Measurements from ENCODE around the gene SH3BP5L.

The SH3BP5L gene

DNA sequence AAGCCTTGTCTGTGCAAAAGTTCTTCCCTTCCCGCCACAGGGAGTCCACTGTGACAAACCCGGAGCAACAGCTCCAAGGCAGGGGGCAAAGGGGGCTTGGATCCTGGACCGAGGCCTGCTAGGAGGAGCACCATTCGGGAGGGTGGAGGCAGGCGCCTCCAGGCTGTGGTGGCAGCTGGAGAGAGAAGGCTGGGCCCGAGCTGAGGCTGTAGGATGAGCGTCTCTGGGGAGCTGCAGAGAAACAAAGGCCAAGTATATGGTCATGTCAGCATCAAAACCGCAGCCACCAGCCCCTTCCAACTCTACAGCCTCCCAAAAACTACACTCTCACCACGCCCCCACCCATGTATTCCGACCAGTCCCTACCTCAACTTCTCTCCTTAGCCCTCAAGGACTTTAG lies 579 bp downstream of the SH3BP5L start:
- DNase-seq: no peak

DNA sequence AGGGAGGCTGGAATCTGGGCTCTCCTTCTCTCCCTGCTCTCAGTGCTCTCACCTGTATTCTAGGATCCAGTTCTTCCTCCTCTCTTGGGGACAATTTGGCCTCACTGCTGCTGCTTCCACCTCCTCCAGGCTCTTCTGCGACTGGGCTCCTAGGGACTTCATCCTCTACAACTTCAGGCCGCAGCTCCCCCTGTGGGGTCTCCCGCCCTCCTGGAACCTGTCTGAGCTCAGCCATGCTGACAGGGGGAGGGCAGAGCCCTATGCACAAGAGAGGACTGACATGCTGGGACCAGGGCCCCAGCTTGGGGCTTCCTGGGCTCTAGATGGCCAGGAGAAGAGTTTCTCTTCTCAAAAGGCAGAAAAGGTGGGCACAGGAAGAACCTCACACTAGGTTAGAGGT lies 1.0 kb downstream of the SH3BP5L start:
- no peak for DNase-seq

DNA sequence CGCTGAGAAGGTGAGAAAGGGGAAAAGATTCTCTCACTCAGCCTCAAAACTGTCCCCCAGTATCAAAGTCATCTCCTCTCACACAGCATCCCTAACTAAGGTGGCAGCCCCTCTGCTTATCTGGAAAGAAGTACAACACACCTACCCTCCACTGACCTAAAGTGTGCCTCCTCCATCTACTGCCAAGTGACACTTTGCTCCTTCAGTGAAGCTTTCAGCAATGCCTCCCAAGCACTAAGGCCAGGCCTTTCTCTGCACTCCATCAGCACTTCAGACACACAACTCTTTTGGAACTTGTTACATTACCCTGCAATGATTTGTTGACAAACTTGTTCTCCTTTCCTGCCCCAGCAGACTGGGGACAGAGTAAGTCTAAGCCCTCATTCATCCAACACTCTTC lies 1.4 kb downstream of the SH3BP5L start:
- DNase-seq: no peak

DNA sequence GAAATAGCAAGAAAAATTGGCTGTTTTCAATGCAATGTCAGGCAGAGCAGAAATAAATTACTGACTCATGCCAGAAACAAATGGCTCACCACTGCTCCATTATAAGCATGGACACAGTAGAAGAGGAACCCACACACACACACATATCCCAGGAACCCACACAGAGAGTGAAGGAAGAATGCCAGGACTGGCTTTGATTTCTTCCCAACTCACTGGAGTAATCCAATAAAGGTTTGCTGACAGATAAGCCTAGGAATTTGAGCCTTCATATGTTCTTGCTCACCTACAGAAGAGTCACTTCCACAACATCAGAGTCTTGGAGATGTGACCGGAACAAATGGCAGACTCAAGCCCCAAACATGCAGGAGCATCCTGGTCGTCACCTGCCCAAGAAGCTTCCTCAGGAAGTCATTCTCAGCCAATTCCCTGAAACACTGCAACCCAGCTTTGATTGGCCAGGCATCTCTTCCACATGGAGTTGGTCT lies 2.2 kb downstream of the SH3BP5L start:
- no peak for DNase-seq

DNA sequence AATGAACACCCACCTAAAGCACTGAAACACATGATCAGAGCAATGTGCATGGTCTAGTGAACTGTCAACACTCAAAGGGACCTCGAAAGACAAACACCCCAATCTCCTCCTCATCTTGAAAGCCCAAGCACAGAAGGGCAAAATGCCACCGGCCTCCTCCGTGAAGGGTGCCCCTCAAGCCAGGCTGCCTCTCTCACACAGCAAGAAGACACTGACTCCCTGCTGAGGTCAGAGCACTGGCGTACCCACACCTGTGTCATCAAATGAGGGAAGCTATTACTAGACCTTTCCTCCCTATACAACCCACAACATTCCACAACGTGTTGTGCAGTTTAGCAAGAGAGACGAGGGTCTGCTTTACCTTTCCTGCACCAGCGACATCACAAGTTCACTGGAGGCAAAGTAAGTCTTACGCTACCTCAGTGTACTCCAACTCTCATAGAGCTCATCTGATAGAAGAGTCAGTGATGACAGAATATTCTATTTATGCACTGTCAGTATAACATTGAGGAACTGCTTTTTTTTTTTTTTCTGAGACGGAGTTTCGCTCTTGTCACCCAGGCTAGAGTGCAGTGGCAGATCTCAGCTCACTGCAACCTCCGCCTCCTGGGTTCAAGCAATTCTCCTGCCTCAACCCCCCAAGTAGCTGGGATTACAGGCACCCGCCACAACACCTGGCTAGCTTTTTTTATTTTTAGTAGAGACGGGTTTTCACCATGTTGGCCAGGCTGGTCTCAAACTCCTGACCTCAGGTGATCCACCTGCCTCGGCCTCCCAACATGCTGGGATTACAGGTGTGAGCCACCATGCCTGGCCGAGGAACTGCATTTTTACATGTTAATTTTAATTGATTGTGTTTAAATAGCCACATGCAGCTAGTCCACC lies 3.3 kb downstream of the SH3BP5L start:
- no peak for DNase-seq

DNA sequence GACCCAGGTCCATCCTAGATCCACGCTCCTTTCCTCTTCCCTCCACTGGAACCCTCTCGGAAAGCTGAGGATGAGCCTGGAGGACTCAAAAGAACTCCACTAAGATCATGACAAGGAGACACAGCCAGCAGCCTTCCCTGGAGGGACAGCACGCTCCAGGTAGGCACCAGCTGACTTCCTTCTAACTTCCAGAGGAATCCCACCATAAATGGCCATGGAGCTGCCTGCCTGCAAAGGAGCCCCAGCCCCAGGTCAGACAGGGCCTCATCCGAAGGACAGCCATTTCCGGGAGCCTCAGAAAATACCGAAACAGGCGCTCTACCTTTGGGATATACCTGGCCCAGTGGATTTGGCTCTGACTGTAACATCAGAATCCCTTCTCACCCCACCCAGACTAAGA lies 4.1 kb downstream of the SH3BP5L start:
- DNase-seq: no peak

DNA sequence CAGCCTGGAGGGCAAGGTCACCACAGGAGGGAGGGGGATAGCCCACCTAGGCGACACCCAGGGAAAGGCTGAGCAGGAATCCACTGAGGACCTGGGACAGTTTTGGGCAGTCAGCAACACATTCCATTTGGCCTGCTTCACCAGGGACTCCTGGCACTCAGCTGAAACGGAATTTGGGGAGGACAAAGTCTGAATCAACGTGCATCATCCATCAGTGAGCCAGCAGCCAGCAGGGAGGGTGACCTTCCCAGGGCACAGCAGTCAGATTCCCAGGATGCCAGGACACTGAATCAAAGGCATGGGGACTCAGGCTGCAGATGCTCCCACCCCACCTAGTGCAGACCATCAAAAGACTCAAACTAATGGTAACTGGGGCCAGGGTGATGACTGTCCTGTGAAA lies 4.6 kb downstream of the SH3BP5L start:
- DNase-seq: no peak

DNA sequence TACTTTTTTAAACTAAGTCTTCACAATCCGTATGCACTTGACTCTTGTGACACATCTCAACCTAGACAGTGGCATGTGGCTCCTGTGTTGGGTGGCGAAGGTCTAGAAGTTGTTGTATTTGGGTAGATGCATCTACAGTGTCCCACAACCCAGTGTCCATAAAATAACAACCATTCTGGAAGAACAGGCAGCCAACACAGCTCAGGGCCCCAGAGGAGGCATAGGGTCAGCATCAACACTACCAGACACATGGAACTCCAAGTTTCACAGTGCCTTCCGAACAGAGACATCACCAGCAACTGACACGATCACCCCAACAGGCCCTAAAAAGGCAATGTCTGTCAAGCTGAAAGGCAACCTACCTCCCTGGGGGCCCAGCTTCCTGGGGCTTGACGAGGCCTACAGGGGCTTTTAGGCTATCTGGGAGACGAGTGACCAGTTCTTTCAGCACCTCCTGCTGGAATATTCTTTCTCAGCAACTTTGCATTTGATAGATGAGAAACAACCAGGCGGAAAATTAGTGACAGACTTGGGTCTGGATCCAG lies 5.6 kb downstream of the SH3BP5L start:
- DNase-seq: no peak

DNA sequence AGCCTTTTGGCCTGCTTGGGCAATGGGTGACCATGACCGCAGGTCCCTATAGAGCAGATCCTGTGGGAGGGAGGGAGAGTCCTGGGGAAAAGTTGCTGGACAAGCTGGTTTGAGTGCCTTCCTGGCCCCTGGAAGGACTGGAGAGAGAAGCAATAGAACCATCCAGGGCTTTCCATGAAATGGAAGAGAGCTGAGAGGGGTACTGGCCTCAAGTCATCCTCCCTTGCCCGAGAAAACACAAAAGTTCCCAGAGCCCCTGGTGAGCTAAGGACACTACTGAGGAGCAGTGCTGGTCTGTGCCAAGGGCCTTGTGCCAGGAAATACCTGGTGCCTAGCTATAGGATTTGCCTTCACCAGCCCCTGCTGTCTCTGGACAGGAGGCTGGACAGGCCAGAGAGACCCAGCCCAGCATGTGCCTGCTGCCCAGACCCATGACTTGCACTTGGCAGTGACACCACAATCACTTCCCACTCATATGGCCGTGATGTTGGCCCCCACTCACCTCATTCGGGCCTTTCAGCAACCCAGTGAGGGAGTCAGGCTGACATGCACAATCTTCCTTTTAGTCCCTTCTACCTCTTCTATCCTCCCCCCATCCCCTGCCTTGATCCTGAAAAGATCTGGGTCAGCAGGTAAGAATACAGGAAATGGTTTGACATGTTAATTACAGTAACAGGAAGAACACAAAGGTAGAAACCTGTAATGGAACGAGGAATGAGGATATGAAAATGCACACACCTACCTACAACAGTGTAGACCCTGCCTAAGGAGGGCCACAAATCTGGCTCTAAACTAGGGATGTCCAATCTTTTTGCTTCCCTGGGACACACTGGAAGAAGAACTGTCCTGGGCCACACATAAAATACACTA lies 7.0 kb downstream of the SH3BP5L start:
- no peak for DNase-seq

DNA sequence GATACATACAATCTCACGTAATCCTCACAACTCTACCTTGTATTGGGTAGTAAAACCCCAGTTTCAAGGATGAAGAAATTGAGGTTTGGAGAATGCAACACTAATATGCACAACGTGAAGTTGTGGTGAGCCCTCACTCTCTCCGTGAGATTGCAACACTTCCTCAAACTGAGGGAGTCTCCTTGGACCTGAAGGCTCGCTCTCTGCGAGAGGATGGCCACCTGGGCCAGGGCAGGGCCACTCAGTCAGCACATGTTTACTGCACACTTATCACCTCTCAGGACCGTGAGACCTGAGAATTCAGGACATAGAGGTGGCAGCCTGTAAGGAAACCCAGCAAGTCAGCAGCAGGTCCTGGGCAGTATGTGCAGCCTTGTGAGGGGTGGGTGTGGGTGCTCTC lies 8.7 kb downstream of the SH3BP5L start:
- peak; percentile 44 for DNase-seq

DNA sequence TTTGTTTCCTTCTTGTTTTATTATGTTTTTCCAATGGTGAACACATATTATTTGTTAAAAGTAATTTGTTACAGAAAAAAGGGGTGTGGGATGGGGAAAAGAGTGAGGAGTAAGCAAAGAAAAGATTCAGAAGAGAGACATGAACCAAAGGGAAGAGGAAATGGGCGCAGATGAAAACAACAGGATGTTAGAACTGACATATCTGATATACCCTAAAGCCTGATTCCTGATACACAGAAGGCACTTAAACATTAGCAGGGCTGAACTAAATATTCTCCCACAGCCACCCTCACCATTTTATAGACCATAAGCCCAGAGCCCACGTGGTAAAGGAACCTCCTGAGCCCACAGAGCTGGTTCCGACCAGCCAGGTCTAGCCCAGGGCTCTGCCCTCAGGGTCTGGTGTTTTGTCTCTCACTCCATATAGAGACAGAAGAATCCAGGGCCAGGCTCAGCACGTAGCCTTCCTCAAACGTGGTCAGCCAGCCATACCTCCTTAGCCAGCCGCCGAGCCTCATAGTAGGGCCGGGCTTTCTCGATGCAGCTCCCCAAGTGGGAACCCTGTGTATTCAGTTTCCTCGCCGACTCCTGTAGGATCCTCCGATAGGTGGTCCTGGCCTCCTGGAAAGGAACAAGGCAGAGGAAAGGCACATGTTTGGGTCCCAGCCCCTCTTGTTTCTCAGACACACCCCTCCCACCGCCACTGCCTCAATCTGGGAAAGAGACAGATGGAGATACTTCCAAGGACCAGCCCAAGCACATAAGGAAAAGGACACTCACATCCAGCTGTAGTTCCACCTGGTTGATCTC lies 9.5 kb downstream of the SH3BP5L start:
- no peak for DNase-seq

DNA sequence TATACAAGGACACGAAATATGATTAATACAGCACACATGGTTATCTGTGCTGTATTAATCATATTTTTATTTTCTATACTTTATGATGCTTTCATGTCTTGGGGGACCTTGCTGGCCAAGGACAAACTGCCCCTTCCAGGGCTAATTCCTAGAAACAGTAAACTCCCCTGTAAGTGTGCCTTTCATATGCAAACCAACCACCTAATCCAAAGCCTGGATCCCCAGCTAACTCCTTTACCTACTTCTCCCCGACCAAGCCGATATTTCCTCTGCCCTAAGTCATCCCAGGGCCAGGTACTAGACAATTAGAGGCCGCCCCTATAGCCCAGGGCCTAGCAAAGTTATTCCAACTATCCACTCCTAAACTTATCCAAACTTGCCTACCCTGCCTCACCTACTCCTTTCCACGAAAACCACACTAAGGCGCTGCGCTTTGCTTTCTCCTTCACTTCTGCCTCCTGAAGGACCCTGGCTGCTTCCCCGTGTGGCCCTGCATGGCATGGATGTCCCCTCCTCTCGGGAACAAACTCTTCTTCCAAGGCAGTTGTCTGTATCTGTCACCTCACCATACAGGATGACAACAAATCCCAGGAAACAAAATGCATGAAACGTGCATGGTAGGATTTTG lies 10.2 kb downstream of the SH3BP5L start:
- DNase-seq: no peak

DNA sequence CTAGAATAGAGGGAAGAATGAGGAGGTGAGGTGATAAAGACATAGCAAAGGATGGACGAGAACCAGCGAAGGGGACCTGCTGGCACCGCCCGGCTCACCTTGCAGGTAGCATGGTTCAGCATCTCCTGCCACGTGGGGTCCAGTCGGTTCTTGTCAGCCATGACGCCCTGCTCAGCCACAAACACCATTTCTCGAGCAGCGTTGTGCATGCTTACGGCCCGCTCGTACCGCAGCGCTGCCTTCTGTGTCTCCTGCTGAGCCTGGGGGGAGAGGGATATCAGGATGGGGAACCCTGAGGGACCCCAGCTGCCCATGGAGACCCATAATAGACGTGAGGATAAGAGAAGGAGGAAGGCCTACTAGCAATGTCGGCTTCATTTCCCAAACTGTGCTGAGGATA lies 11.4 kb downstream of the SH3BP5L start:
- DNase-seq: no peak

DNA sequence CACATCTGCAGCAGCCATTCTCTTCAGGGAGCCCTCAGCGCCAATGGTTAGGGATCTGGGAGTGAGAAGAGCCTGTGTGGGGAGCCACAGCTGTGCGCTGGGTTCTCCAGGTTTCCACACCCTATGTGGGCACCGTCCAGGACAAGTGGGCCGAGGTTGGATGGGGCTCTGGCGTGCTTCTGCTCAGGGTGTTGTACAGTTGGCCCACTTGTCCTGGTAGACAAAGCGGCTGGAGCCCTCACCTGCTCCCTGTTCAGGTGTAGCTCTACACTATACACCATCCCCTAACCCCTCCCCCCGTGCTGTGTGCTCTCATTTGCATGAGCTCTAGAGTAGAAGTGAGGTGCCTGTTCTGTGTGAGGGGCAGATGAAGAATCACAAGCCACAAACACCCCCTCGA lies 12.2 kb downstream of the SH3BP5L start:
- no peak for DNase-seq

DNA sequence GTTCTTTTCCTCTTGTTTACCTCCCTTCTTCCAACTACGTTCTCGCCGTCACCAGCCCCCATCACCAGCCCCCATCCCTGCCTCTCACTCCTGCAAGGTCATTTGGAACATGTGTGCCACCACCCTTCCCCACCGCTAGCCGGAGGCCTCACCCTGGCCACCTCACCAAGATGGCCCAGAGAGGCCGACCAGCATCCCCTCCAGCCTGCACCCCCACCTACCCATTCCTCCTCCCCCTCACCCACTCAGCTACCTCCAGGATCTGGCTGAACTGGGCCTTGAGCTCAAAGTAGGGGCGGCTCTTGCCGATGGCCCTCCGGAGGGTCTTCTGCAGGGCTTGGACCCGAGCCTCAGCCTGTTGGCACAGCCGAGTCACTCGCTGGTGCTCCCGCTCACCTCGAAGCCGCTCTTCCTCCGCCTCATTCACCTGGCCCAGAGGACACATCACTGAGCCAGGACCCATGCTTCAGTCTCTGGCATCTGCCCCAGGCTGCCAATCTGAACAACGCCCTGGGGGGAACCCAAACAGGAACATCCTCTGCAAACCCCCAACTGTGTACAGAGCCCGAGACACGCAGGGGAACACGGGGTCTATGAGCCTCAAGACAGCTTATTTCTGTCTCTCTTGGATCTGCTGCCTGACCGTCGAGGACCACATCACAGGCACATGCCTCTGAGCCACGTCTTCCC lies 12.8 kb downstream of the SH3BP5L start:
- DNase-seq: no peak

DNA sequence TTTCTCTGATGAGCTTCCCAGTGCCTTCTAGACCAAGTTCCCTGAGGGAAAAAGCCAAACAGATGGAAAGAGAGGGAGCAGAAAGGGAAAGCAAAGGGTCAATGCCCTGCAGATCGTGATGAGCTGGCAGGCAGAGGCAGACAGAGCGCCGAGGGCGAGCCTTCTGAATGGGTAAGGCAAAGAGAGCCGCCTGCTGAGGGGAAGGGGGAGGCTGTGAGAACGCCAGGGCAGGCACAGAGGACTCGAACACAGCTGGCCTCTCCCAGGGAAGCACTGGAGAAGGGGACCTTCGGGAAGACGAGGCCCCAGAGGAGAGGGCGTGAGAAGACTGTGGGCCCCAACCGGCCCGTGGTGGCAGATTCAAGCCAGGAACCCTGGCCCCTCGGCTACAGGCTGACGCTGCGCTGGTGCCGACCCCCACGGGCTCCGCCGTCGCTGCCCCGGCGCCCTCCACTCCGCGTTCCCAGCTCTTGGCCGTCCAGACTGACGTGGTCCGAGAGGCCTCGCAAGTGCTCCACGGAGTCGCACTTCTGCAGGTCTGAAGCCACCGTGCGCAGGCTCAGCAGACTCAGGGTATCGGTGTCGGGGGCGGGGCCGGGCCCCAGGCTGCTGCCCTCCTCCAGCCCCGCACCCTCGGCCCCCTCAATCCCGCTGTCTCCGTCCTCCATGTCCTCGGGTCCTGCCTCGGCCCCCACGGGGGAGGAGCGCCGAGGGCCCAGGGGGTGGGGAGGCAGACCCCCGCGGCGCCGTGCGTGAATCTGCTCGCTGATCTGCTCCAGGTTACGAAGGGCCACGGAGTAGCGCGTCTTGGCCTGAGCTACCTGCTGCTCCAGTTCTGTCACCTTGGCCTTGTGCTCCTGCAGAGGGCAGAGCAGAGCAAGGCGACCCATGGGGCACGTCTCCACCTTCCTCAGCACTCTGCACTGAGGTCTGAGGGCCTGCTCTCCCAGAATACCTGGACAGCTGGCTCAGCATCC lies 13.9 kb downstream of the SH3BP5L start:
- no peak for DNase-seq

DNA sequence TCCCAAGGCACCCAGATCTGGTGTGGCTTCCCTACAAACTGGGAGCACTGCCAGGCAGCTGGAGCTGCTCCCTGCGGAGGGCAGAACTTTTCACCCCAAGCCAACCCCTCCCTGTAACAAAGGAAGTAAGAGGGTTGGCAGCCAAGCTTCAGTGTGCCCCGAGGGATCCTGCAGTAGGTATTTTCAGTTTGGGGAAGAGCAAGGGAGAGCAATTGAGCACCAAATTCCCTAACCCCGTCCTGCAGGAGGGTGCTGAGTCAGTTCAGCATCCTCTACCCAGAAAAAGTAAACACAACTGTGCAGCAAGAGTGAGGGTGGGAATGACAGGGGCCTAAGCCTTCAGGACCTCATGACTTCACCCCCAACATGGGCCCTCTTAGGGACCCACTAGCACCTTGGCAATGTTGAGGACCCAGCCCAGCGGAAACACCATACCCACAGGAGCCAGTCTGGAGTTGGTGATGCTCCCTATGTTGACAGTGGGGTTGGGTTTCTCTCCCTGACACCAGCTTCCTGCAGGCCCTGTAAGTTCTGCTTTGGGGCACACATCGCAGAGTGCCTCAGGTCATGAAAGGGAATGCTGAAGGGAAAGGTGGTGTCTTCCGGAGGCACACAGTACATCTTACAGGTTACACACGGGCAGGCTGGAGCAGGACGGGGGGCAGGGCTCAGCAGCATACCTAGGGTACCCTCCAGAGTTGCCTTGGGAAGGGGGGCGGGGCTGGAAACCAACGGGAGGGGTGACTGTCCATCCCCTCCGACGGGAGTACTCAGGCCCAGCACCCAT lies 14.8 kb downstream of the SH3BP5L start:
- DNase-seq: no peak

DNA sequence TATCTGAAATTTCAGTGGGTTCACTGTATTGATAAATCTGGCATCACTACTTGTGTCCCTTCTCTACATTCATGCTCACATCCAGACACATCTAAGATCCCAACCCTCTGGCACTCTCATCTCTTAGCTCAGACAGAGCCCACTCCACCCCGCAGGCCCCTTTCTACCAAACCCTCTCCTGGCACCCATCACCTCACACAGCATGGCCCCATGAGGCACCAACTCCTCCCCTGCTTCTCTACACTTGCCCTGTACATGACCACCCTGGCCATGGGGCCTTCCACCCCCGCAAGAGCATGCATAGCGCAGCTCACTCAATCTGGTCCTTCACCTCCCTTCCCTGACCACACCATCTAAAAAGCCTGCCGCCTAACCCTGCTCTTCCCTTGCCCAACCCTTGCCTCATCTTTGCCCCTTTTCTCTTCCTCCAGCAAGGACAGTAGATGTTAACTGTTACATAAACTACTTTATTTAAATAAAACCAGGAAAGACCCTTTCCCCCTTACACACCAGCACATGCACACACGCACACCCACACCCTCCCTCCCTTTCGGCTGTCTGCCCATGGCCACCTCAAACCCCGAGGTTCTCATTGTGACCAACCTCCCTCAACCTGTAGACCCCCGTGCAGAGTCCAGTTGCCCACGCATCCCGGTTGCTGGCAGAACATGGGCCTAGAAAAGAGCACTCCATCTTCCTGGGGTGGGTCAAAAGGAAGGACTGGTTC lies 15.6 kb downstream of the SH3BP5L start:
- no peak for DNase-seq

DNA sequence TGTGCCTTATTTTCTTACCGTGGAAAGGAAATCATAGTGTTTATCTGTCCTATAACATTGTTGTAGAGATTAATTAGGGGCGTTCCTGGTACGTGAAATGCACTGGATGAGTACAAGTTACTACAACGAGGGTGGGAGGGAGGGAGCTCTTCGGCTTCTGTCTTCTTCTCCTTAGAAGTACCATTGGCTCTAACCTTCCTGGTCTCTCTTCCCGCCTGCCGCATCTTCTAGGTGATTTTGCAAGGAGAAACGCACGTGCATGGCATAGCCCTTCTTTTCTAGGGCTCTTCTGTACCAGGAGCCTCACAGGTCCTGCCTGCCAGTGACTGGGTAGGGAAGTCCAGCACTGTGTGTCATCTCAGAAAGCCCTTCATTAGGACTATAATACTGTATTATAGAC lies 16.8 kb downstream of the SH3BP5L start:
- DNase-seq: no peak

Data from OCI-M1 (cell line).